Measurements from ENCODE around the gene THSD7A. TPM values are rescaled to one million over a fixed set of nuclear protein-coding genes. Genes with fewer than 3 reads are reported as not detected.

The THSD7A gene
- total RNA-seq, 1 donor from 2014 or later = 0.26 TPM

DNA sequence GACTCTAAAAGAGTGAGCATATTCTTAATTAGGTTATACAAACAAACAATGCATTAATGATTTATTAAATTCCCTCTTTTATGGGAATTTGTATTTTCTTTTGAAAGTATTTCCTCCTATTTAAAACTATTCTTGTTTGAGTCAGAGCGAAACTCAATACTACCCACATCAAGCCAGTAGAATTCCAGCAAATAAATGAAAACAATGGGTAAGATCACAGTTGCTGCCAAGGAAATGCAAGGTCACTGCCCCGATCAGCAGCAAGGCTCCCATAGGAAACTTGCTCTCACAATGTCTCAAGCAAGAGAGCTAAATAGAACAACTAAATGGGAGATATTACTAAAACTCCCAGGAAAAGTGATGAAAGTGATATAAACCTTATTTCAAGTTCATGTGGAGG lies 206.3 kb downstream of the THSD7A start:
- DNase-seq (ENCODE audit: low read depth) (peak; percentile 2), FAIRE-seq (no peak)
- Histone ChIP-seq H3K36me3 (ENCODE audit: control insufficient read depth, insufficient read depth, low read length) (no peaks in the 10 kb centered on the region), H3K27me3 (ENCODE audit: control insufficient read depth, insufficient read depth, low read length) (no peaks in the 10 kb centered on the region), H3K4me3 (ENCODE audit: low read depth, low read length) (no peak overlapping the region)
- TF ChIP-seq, protein P1, sequence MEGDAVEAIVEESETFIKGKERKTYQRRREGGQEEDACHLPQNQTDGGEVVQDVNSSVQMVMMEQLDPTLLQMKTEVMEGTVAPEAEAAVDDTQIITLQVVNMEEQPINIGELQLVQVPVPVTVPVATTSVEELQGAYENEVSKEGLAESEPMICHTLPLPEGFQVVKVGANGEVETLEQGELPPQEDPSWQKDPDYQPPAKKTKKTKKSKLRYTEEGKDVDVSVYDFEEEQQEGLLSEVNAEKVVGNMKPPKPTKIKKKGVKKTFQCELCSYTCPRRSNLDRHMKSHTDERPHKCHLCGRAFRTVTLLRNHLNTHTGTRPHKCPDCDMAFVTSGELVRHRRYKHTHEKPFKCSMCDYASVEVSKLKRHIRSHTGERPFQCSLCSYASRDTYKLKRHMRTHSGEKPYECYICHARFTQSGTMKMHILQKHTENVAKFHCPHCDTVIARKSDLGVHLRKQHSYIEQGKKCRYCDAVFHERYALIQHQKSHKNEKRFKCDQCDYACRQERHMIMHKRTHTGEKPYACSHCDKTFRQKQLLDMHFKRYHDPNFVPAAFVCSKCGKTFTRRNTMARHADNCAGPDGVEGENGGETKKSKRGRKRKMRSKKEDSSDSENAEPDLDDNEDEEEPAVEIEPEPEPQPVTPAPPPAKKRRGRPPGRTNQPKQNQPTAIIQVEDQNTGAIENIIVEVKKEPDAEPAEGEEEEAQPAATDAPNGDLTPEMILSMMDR (IDR thresholded peaks at IDR 0.05; ENCODE audit: insufficient read depth, low read length, severe bottlenecking) = no peak

DNA sequence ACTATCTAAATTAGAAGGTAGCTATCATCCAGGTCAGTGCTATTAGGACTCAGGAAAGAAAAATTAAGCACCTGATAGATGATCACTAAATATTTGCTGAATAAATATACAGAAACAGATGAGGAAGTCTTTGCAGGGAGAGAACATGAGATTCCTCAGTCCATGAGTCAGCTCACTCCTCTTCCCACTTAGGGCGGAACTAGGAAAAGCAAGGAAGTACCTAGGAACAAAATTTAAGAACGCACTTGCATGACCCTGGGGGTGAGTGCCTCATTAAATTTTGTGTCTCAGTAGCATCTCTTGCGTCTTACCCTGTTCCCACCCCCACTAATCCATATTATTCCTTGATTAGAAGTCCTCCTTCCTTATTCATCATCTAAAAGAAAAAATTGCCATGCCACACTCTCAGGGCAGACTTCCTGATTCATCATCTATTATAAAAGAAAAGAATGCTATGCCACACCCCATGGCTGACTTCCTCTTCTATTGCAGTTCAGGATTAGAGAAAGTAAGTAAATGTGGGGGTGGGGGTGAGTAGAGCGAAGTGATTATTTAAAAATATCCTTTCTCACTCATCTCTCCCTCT lies 208.8 kb downstream of the THSD7A start:
- FAIRE-seq = no peak

DNA sequence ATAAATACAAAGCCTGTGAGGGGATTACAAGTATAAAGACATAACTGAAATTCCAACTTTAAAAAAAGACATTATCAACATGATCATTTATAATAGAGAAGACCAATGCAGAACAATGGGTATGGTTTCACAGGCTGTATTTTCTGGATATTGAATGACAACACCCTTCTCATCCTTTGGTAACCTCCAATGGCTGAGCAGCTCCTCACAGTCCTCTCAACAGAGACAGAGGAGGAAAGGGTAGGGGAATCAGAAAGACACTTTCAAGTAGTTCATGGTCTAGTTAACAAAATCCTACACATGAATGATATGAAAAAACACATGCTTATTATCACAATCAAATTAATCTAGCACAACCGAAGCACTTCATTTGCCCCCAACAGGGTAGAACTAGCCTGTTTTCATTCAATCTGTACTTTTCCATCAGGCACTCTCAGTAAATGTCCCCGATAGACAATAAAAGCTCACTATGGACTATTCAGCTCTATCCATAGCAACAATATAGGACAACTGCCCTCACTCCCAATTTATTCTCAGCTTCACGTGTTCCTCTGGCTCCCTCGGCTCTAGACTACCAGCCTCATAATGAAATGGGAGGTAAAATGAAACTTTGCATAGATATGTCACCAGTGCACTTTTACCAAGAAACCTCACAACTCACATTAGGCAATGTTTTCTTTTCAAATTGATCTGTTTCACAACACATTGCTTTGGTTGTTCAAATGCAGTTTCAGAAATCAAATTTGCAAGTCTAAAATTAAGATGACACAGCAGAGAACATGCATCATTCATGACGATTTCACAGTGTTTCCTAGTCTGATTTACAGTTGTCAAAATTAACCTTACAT lies 211.4 kb downstream of the THSD7A start:
- no peak for DNase-seq (ENCODE audit: low read depth)
- Histone ChIP-seq H3K4me3 (ENCODE audit: low read depth, low read length) (no peak overlapping the region), H3K36me3 (ENCODE audit: control insufficient read depth, insufficient read depth, low read length) (no peaks in the 10 kb centered on the region), H3K27me3 (ENCODE audit: control insufficient read depth, insufficient read depth, low read length) (no peaks in the 10 kb centered on the region)
- TF ChIP-seq, protein P1 (IDR thresholded peaks at IDR 0.05; ENCODE audit: insufficient read depth, low read length, severe bottlenecking) = no peak
- FAIRE-seq = no peak

More for the DNA sequence above, 208.8 kb downstream of the THSD7A start:
- TF ChIP-seq, protein P1 (IDR thresholded peaks at IDR 0.05; ENCODE audit: insufficient read depth, low read length, severe bottlenecking) = no peak
- no peak overlapping the region for H3K4me3 ChIP-seq (ENCODE audit: low read depth, low read length)
- H3K27me3 ChIP-seq (ENCODE audit: control insufficient read depth, insufficient read depth, low read length) = no peaks in the 10 kb centered on the region
- H3K36me3 ChIP-seq (ENCODE audit: control insufficient read depth, insufficient read depth, low read length) = no peaks in the 10 kb centered on the region
- peak; percentile 18 for DNase-seq (ENCODE audit: low read depth)

DNA sequence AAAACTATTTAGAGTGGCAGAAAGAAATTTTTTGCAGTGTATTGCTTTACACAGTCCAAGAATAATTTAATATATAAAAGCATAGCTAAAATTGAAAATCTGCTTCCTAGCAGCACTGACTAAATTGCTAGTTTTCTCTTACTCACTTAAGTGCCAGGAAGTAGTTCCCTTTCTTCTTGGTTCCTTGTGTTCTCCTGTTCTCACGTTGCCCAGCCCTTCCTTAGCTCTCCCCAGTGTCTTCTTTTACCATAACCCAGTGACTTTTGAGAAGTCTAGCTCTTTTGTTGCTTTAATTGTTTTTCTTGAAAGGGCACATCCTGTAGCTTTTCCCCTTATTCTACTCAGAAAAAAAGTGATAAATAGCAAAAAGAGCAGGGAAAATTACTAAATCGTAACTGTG lies 215.5 kb downstream of the THSD7A start:
- Histone ChIP-seq H3K4me3 (ENCODE audit: low read depth, low read length) (no peak overlapping the region), H3K36me3 (ENCODE audit: control insufficient read depth, insufficient read depth, low read length) (no peaks in the 10 kb centered on the region), H3K27me3 (ENCODE audit: control insufficient read depth, insufficient read depth, low read length) (no peaks in the 10 kb centered on the region)
- TF ChIP-seq, protein P1 (IDR thresholded peaks at IDR 0.05; ENCODE audit: insufficient read depth, low read length, severe bottlenecking) = no peak
- FAIRE-seq (no peak), DNase-seq (ENCODE audit: low read depth) (no peak)

GRCh38 chr7:11615174-11615573 lies 216.8 kb downstream of the THSD7A start:
- TF ChIP-seq, protein P1 (IDR thresholded peaks at IDR 0.05; ENCODE audit: insufficient read depth, low read length, severe bottlenecking) = no peak
- DNase-seq (ENCODE audit: low read depth) = no peak

More at GRCh38 chr7:11615174-11615573, 216.8 kb downstream of the THSD7A start:
- no peak overlapping the region for H3K4me3 ChIP-seq (ENCODE audit: low read depth, low read length)
- H3K27me3 ChIP-seq (ENCODE audit: control insufficient read depth, insufficient read depth, low read length) = no peaks in the 10 kb centered on the region
- no peak for FAIRE-seq
- H3K36me3 ChIP-seq (ENCODE audit: control insufficient read depth, insufficient read depth, low read length) = no peaks in the 10 kb centered on the region

Data from bronchial epithelial cell (primary cell).